HG02610 (cell line): ENCODE measurements around the gene KRT33A.
"Not testable (repeated sequence)": the region's sequence is repeated elsewhere in the genome, so short reads cannot be mapped to it uniquely, and the experiment has no call there.

Experiments
- ATAC-seq: cut with Tn5 transposase; IDR thresholded peaks from one replicate; pipeline ENCODE4 v1.9.1; 2021; ENCODE audit warnings: mild to moderate bottlenecking, moderate library complexity; ENCODE audit not compliant: unreplicated experiment

Gene KRT33A

GRCh38 chr17:41350381-41350878, at the start of gene KRT33A:
Gene KRT33A, minus strand, starts transcription at chr17:41350828. Its CDS starts 61 bp downstream, at chr17:41350767.
- not testable (repeated sequence) for ATAC-seq

DNA sequence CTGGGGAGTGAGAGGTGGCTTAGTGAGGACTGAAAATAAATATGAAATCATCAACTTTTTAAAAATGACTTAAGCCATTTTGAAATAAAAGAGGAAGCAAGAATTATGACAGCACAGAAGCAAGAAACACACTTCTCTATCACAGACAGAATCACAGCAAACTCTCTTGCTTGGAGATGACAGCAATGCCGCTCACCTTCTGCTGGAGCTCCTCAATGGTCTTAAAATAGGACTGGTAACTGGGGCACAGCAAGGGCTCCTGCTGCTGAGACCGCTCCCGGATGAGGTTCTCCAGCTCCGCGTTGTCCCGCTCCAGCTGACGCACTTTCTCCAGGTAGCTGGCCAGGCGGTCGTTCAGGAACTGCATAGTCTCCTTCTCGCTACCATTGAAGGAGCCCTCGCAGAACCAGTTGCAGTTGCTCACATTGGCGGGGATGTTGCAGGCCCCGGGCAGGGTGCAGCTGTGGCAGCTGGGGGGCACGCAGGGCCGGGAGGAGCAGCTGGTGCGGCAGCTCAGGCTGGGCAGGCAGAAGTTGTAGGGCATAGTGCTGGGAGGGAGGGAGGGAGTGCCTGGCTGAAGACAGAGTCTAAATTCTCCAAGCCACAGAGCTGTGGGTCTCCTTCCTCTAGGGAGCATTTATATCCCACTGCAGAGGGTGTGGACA, 46.5 kb upstream of the KRT33A start, which contains the start of gene KRT31:
KRT31 (minus strand) TSS at position 613 of the 665 bp plus-strand sequence; CDS start at position 544, 69 bp downstream.
- ATAC-seq = no peak

DNA sequence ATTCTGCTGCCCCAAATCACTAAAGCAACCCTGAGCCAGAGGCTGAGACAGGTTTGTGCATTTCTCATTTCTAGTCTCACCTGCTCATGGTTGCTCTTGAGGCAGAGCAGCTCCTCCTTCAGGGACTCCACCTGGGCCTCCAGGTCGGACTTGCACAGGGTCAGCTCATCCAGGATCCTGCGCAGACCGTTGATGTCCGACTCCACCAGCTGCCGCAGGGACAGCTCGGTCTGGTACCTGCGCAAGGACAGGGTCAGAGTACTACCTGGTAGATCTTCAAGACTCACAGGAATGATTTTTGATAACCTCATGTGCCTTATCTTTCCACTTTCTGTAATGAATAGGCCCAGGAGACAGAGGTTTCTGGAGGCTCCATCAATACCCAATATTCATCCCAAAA, 45.7 kb upstream of the KRT33A start:
- ATAC-seq = no peak

- no peak for ATAC-seq
Observed at GRCh38 chr17:41395611-41396010, 45.0 kb upstream of the KRT33A start.

- ATAC-seq = not testable (repeated sequence)
Observed at GRCh38 chr17:41395044-41395443, 44.4 kb upstream of the KRT33A start.

GRCh38 chr17:41394254-41394996, 43.8 kb upstream of the KRT33A start:
- ATAC-seq = no peak

DNA sequence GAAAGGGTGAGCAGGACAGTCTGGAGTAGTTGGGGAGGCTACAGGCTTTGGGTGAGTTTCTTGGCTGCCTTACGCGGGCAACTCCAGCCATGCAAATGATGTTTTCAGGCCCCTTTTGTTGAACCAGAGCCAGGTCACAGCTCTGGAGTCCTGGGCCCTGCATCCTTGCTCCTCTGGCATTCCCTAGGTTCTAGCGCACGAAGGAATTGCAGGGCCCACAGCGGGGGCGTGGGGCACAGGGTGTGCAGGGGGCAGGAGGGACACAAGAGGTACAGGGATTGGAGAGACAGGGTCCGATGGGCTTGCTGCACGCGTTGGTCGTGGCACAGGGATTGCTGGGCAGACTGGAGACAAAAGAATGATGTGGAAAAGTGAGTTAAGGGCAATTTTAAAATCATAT, 43.2 kb upstream of the KRT33A start:
- no peak for ATAC-seq

DNA sequence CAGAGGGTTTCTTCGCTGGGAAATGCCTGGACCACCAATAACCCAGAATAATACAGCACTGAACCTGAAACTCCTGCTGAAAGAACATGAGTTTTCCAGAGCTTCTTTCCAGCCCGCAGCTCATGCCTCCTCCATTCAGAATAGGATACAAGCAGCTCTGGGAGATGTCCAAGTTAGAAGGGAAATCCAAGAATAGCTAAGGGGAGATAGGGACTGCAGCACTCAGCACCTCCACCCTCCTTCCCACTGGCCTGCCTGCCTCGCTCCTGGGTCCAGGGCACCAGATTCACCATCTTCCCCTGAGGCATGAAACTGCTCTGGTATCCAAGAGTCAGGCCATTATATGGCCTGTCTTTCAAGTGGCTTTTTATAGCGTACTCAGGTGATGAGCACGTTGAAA, 42.7 kb upstream of the KRT33A start:
- no peak for ATAC-seq

DNA sequence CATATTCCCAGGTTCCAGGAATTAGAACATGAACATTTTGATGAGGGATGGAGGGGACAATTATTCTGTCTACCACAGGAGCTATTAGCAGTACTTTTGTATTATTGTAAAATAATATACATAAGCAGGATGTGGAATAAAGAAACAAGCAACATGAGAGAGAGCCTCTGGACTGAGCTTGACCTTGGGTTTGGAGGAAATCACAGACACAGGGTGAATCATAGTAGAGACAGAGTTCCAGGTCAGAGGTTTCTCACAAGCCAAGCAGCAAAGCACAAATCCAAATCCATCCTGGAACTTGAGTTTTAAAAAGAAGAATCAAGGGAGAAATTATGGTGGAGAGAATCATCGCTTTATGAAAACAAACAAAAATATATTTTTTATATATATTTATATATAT, 41.6 kb upstream of the KRT33A start:
- ATAC-seq = no peak

DNA sequence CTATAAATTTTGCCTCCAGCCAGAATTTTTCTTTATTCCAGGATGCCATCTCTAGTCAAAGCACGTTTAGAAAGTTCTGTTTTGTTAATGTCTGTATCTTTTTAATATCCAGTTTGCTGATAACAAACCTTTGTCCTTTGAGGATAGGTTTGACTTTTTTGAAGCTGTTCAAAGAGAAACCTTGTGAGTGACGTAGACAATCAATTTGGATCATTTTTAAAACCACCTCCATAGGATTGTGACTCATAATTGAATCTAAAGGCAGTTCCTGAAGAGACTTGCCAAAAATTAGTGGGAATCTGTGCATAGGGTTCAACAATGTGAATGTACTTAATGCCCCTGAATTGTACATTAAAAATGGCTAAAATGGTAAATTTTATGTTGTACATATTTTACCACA, 40.9 kb upstream of the KRT33A start:
- ATAC-seq = no peak

GRCh38 chr17:41390411-41390938, 39.8 kb upstream of the KRT33A start:
- no peak for ATAC-seq

- ATAC-seq = no peak
Observed at GRCh38 chr17:41387670-41388069, 37.0 kb upstream of the KRT33A start.

- ATAC-seq = no peak
Observed at GRCh38 chr17:41386227-41386626, 35.6 kb upstream of the KRT33A start.

DNA sequence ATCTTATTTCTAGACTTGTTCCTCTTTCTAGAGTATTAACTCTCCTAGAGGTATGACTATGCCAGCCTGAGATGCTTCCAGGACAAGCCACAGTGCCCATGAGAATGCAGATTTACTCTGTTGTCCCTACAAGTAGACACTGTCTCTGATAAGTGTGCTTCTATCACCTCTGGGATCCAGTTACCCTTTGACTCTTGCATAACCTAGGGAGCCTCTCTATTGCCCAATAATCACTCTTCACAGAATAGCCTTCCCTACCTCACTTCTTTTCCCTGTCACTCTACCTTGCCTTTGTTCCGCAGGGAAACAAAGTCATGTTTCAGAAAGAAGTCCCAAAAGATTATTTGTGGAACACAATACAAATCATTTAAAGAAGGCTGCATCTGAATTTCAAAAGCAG, 33.1 kb upstream of the KRT33A start:
- ATAC-seq = no peak

GRCh38 chr17:41382394-41382793, 31.8 kb upstream of the KRT33A start:
- ATAC-seq = no peak

GRCh38 chr17:41381943-41382342, 31.3 kb upstream of the KRT33A start, which contains the start of gene KRT34:
Gene KRT34, minus strand, starts transcription at chr17:41382306. Its CDS starts 60 bp downstream, at chr17:41382246.
- ATAC-seq = not testable (repeated sequence)

- ATAC-seq = not testable (repeated sequence)
Observed at GRCh38 chr17:41380091-41380490, 29.5 kb upstream of the KRT33A start.

GRCh38 chr17:41377546-41377945, 26.9 kb upstream of the KRT33A start:
- ATAC-seq = no peak

GRCh38 chr17:41369713-41370112, 19.1 kb upstream of the KRT33A start, which contains the start of gene KRT33B:
Gene KRT33B, minus strand, starts transcription at chr17:41369813. Its CDS starts 63 bp downstream, at chr17:41369750.
- no peak for ATAC-seq

GRCh38 chr17:41369023-41369422, 18.4 kb upstream of the KRT33A start:
- no peak for ATAC-seq

- no peak for ATAC-seq
Observed at GRCh38 chr17:41367426-41368075, 16.9 kb upstream of the KRT33A start.
